GM12878 (cell line): ENCODE data around the gene ACTR1B. TPM values are rescaled to one million over a fixed set of nuclear protein-coding genes. Genes with fewer than 3 reads are reported as not detected.
A peak's percentile ranks its signal among the peaks of the same experiment; 100 is the strongest.
"Not testable (repeated sequence)": the region's sequence is repeated elsewhere in the genome, so short reads cannot be mapped to it uniquely, and the experiment has no call there.

Source experiments
- ATAC-seq: fragments of 200-7000 bp; cut with Tn5 transposase; 3 replicates; pipeline ENCODE4 v1.9.1; 2020; ENCODE audit warnings: mild to moderate bottlenecking, moderate library complexity
- BruUV-seq: library from RNA; stranded (reverse); fragments of 400-500 nt; replicated peaks from 2 replicates; lab custom pipeline; 2021; lab: Mats Ljungman, UMichigan
- CTCF ChIA-PET: fragments of 300-600 bp; sonication (Branson Sonifier 250); formaldehyde crosslinking; extraction: SDS; loops from one replicate; lab custom pipeline; 2021; ENCODE audit warnings: inconsistent platforms; lab: Yijun Ruan, JAX
- POLR2A ChIA-PET: fragments of 350-600 bp; formaldehyde crosslinking; extraction: SDS; loops from one replicate; lab custom pipeline; 2021; ENCODE audit warnings: inconsistent platforms; lab: Charles Lee
- RAD21 ChIA-PET: fragments of 300-600 bp; sonication (Branson Sonifier 250); formaldehyde crosslinking; loops from one replicate; lab custom pipeline; 2023; ENCODE audit warnings: antibody characterized with exemption; ENCODE audit not compliant: unreplicated experiment; lab: Charles Lee
- SMC1A ChIA-PET: fragments of 300-600 bp; sonication (Branson Sonifier 250); formaldehyde crosslinking; loops from one replicate; lab custom pipeline; 2023; ENCODE audit not compliant: unreplicated experiment, uncharacterized antibody; lab: Charles Lee
- DNase-seq: peaks from one replicate; pipeline ENCODE4 v3.0.0-alpha.2; 2011; ENCODE audit warnings: low read depth, low spot score
- FAIRE-seq: peaks from 3 replicates; lab custom pipeline; 2011; peaks lifted over from hg19 to GRCh38; lab: Jason Lieb, UNC
- H2AFZ ChIP-seq: 2 replicates; pipeline ENCODE4 v1.6.0; 2011; ENCODE audit warnings: low read depth, low read length, control low read depth; ENCODE audit not compliant: control insufficient read depth
- H3K27ac ChIP-seq: 2 replicates; pipeline ENCODE4 v1.5.1; 2011; ENCODE audit warnings: control low read depth; ENCODE audit not compliant: control insufficient read depth, insufficient read depth
- H3K27me3 ChIP-seq, 2 experiments: replicated peaks in 1 of 2; 2 replicates each; pipeline versions ENCODE4 v1.6.0 to v1.6.1; 2011; ENCODE audit warnings: low read length in 1 of 2; ENCODE audit not compliant: control insufficient read depth in 2 of 2, insufficient read depth in 2 of 2
- H3K36me3 ChIP-seq, 2 experiments: 2 replicates each; pipeline ENCODE4 v1.5.1; 2011; ENCODE audit warnings: low read length in 1 of 2; ENCODE audit not compliant: control insufficient read depth in 2 of 2, insufficient read depth in 2 of 2
- H3K4me1 ChIP-seq: 2 replicates; pipeline ENCODE4 v1.6.1; 2011; ENCODE audit warnings: mild to moderate bottlenecking, low read length, moderate library complexity, mixed read lengths; ENCODE audit not compliant: control insufficient read depth, insufficient read depth
- H3K4me2 ChIP-seq: 2 replicates; pipeline ENCODE4 v1.6.0; 2011; ENCODE audit warnings: control low read depth; ENCODE audit not compliant: control insufficient read depth, insufficient read depth
- H3K4me3 ChIP-seq: fragments of 200-600 bp; sonication (generic); 2 replicates; pipeline ENCODE4 v1.5.1; 2016
- H3K79me2 ChIP-seq: 2 replicates; pipeline ENCODE4 v1.6.0; 2011; ENCODE audit warnings: low read length; ENCODE audit not compliant: control insufficient read depth, insufficient read depth
- H3K9ac ChIP-seq: 2 replicates; pipeline ENCODE4 v1.8.0; 2011; ENCODE audit warnings: low read length, control low read depth, mixed read lengths; ENCODE audit not compliant: control insufficient read depth, insufficient read depth
- H3K9me3 ChIP-seq: replicated peaks from 3 replicates; pipeline ENCODE4 v1.5.1; 2011; ENCODE audit warnings: mild to moderate bottlenecking, low read length; ENCODE audit not compliant: control insufficient read depth, insufficient read depth
- H4K20me1 ChIP-seq: 2 replicates; pipeline ENCODE4 v1.6.0; 2011; ENCODE audit not compliant: control insufficient read depth, insufficient read depth
- CUX1 ChIP-seq: IDR thresholded peaks from 2 replicates; pipeline ENCODE4 v1.6.1; 2012; ENCODE audit warnings: improper control_type of control experiment, low read depth, low read length; ENCODE audit not compliant: insufficient replicate concordance
- HDGF ChIP-seq: fragments of 450-650 bp; IDR thresholded peaks from 2 replicates; pipeline ENCODE4 v1.6.1; 2016; ENCODE audit warnings: antibody characterized with exemption
- NBN ChIP-seq: fragments of 450-650 bp; IDR thresholded peaks from 2 replicates; pipeline ENCODE4 v1.6.1; 2016
- PAX8 ChIP-seq: fragments of 450-650 bp; IDR thresholded peaks from 2 replicates; pipeline ENCODE4 v1.6.1; 2017; ENCODE audit warnings: mild to moderate bottlenecking, moderate library complexity
- POLR2AphosphoS5 ChIP-seq: IDR thresholded peaks from 2 replicates; pipeline ENCODE4 v1.6.1; 2011; ENCODE audit warnings: mild to moderate bottlenecking, low read length, inconsistent platforms
- SMAD5 ChIP-seq: IDR thresholded peaks from 2 replicates; pipeline ENCODE4 v1.6.1; 2016; ENCODE audit warnings: antibody characterized with exemption, low read depth
- YY1 ChIP-seq: IDR thresholded peaks from 2 replicates; pipeline ENCODE4 v1.6.1; 2011; ENCODE audit warnings: low read depth, mild to moderate bottlenecking, low read length
- WGBS: methylation state at CpG from one replicate; pipeline ENCODE4 v1.1.6; 2016; ENCODE audit warnings: low lambda C conversion rate; ENCODE audit not compliant: insufficient replicate concordance, insufficient coverage; ENCODE audit errors: missing lambda C conversion rate; 5-methylcytosine and 5-hydroxymethylcytosine counted together
- in situ Hi-C: fragments of 300-500 bp; cut with MboI; formaldehyde crosslinking; loops from 9 replicates; pipeline ENCODE4 v1.14.3; 2018; ENCODE audit warnings: mixed read lengths
- intact Hi-C: fragments of 100-400 bp; cut with micrococcal nuclease; formaldehyde crosslinking; loops from one replicate; pipeline ENCODE4 v1.14.2; 2022; ENCODE audit not compliant: unreplicated experiment
- polyA plus RNA-seq, 11 experiments: library from polyadenylated mRNA; depleted of rRNA in 4 of 11; unstranded in 6 of 11; stranded (reverse) in 5 of 11; fragments of >200 nt; fragmentation: Nextera tagmentation in 4 of 11; fragmentation: Illumina TruSeq in 1 of 11; extraction: Ambion mirVana in 4 of 11; extraction: Trizol in 1 of 11; gene quantifications; 1 replicate in 1 of 11; 2 replicates in 10 of 11; pipeline versions ENCODE4 v1.2.1 to v1.2.3, GENCODE V29; 2011 to 2016; ENCODE audit warnings: inconsistent platforms in 2 of 11, missing spikeins in 2 of 11, low read depth in 1 of 11
- total RNA-seq, 4 experiments: library from RNA; depleted of rRNA in 3 of 4; stranded (reverse); fragments of >200 nt in 3 of 4; fragmentation: Illumina TruSeq in 1 of 4; extraction: Trizol in 1 of 4; gene quantifications; 2 replicates each; pipeline versions ENCODE4 v1.2.1 to v1.2.3, GENCODE V29; 2013 to 2021
- TF ChIP-seq, protein P1 (sequence below): fragments of 450-650 bp; IDR thresholded peaks from 2 replicates; pipeline ENCODE4 v1.6.1; 2016; ENCODE audit warnings: mild to moderate bottlenecking

Gene ACTR1B
- total and polyA plus RNA-seq, 10 of the 15 experiments (the other 5 are each of a cell fraction or from before 2014, with no cell fraction given), result 1.3 to 62.8 (median 44.8) TPM

GRCh38 chr2:97673182-97673914 is 9.5 kb upstream of the ACTR1B start:
- CTCF ChIA-PET, result interaction anchor here (0.8 to 1.6 kb wide), 4 partner anchors 9 to 82 kb away, joined by 3 to 14 read pairs (median 10); partner anchors contain the start of gene ACTR1B
- H3K36me3 ChIP-seq, result no peaks in the 10 kb centered on the region
- H3K4me3 ChIP-seq, result no peak overlapping the region
- H3K27me3 ChIP-seq, result no peaks in the 10 kb centered on the region
- SMC1A ChIA-PET, result interaction anchor here (0.8 to 2.0 kb wide), 6 partner anchors 9 to 27 kb away, joined by 3 to 17 read pairs (median 3); partner anchors contain the start of gene ACTR1B
- peak overlapping the region; percentile 36; the same call in 1 of the 2 replicates for H3K27ac ChIP-seq
- POLR2A ChIA-PET, result interaction anchor here (0.8 to 2.4 kb wide), 4 partner anchors 10 to 28 kb away, joined by 3 to 40 read pairs (median 6); partner anchors contain the start of genes ACTR1B and COX5B
- RAD21 ChIA-PET, result interaction anchor here (0.6 to 1.8 kb wide), 5 partner anchors 9 to 27 kb away, joined by 3 to 8 read pairs (median 3); partner anchors contain the start of genes ACTR1B and COX5B
- TF ChIP-seq POLR2AphosphoS5 (0 out of 2 replicates have a peak, but pooled peaks have one; percentile 38), YY1 (no peak), HDGF (peak; percentile 18; the same call in 1 of the 2 replicates), SMAD5 (no peak), PAX8 (no peak), NBN (no peak), CUX1 (no peak)
- TF ChIP-seq, protein P1, sequence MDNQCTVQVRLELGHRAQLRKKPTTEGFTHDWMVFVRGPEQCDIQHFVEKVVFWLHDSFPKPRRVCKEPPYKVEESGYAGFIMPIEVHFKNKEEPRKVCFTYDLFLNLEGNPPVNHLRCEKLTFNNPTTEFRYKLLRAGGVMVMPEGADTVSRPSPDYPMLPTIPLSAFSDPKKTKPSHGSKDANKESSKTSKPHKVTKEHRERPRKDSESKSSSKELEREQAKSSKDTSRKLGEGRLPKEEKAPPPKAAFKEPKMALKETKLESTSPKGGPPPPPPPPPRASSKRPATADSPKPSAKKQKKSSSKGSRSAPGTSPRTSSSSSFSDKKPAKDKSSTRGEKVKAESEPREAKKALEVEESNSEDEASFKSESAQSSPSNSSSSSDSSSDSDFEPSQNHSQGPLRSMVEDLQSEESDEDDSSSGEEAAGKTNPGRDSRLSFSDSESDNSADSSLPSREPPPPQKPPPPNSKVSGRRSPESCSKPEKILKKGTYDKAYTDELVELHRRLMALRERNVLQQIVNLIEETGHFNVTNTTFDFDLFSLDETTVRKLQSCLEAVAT, result no peak
- H3K9ac ChIP-seq, result 0 out of 2 replicates have a peak overlapping the region, but pooled peaks have one; percentile 7
- no peaks in the 10 kb centered on the region for H3K79me2 ChIP-seq
- peaks cover 9% of the 10 kb centered on the region for H3K4me1 ChIP-seq
- no peak for ATAC-seq
- intact Hi-C loops (no loop called here), in situ Hi-C loops (no loop called here)
- BruUV-seq, result TSS peak; percentile 68
- H3K9me3 ChIP-seq, result no peaks in the 10 kb centered on the region
- 89% methylated on average over 9 of the region's 9 CpGs for WGBS
- peak overlapping the region; percentile 16; the same call in 1 of the 2 replicates for H2AFZ ChIP-seq
- peak overlapping the region; percentile 22; the same call in 1 of the 2 replicates for H3K4me2 ChIP-seq
- DNase-seq, result no peak
- no peaks in the 10 kb centered on the region for H4K20me1 ChIP-seq
- no peak for FAIRE-seq

GRCh38 chr2:97672606-97673140 is 8.8 kb upstream of the ACTR1B start:
- intact Hi-C loops, ATAC-seq, DNase-seq, H3K79me2 ChIP-seq, in situ Hi-C loops, H3K27me3 ChIP-seq, H3K27ac ChIP-seq, H2AFZ ChIP-seq, H3K36me3 ChIP-seq, H3K9ac ChIP-seq, H4K20me1 ChIP-seq, BruUV-seq, FAIRE-seq, H3K9me3 ChIP-seq, H3K4me3 ChIP-seq, H3K4me2 ChIP-seq, H3K4me1 ChIP-seq: not testable (repeated sequence)
- RAD21 ChIA-PET, result interaction anchor here (0.6 to 1.8 kb wide), 5 partner anchors 8 to 27 kb away, joined by 3 to 8 read pairs (median 3); partner anchors contain the start of genes ACTR1B and COX5B
- POLR2A ChIA-PET, result interaction anchor here (0.6 to 2.4 kb wide), 4 partner anchors 9 to 27 kb away, joined by 3 to 40 read pairs (median 6); partner anchors contain the start of genes ACTR1B and COX5B
- SMC1A ChIA-PET, result interaction anchor here (0.8 to 2.0 kb wide), 6 partner anchors 8 to 27 kb away, joined by 3 to 17 read pairs (median 3); partner anchors contain the start of gene ACTR1B
- CTCF ChIA-PET, result interaction anchor here (1.5 to 1.6 kb wide), 3 partner anchors 8 to 82 kb away, joined by 7 to 14 read pairs (median 12); partner anchors contain the start of gene ACTR1B
- 89% methylated on average over 6 of the region's 6 CpGs for WGBS
